ENCODE measurements around the gene GTF3C2. TPM values are rescaled to one million over a fixed set of nuclear protein-coding genes. Genes with fewer than 3 reads are reported as not detected.

Gene GTF3C2
- total and polyA plus RNA-seq, 9 of the 15 experiments (the other 6 are each of a cell fraction or from before 2014, with no cell fraction given), result 35.5 to 96.8 (median 53.0) TPM

DNA sequence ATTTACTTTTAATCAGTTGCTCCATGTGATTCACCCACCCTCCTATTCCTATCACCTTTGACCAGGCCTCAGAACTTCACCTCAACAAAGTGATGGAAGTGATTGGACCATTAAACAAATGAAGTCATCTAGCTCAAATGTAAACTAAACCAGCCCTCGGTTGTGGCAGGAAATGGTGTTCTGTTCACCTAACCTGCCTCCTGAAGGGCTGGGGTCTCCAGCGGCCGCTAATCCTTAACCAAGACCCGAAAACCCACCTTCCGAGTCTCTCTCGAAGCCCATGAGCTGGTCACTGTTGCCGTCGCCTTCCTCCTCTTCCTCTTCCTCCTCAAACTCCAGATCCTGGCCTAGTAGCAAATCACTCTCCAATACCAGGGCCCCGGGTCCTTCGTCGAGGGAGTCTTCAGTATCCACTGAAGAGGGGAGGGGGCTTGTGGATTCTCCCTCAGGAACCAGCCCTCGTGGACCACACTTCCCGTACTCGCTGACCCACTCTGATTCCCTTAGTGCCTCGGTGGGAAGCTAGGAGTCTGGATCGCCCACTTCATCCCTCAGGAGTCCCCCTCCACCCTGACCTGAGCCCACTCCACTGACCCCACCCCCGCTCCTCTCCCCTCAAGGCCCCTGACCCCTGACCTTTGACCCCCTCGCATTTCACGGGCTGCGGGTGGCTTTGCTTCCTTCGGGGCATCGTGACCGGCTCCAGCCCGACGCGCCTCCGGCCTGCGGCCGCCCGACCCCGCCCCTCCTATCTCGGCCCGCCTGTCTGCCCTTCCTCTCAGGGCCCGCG is 23.5 kb upstream of the GTF3C2 start (continued):
- TF ChIP-seq, protein P1, sequence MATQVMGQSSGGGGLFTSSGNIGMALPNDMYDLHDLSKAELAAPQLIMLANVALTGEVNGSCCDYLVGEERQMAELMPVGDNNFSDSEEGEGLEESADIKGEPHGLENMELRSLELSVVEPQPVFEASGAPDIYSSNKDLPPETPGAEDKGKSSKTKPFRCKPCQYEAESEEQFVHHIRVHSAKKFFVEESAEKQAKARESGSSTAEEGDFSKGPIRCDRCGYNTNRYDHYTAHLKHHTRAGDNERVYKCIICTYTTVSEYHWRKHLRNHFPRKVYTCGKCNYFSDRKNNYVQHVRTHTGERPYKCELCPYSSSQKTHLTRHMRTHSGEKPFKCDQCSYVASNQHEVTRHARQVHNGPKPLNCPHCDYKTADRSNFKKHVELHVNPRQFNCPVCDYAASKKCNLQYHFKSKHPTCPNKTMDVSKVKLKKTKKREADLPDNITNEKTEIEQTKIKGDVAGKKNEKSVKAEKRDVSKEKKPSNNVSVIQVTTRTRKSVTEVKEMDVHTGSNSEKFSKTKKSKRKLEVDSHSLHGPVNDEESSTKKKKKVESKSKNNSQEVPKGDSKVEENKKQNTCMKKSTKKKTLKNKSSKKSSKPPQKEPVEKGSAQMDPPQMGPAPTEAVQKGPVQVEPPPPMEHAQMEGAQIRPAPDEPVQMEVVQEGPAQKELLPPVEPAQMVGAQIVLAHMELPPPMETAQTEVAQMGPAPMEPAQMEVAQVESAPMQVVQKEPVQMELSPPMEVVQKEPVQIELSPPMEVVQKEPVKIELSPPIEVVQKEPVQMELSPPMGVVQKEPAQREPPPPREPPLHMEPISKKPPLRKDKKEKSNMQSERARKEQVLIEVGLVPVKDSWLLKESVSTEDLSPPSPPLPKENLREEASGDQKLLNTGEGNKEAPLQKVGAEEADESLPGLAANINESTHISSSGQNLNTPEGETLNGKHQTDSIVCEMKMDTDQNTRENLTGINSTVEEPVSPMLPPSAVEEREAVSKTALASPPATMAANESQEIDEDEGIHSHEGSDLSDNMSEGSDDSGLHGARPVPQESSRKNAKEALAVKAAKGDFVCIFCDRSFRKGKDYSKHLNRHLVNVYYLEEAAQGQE (IDR thresholded peaks at IDR 0.05; ENCODE audit: borderline replicate concordance), result no peak
- TF ChIP-seq, protein P1 (CRISPR knock-in tag; IDR thresholded peaks at IDR 0.05; ENCODE audit: low read depth), result no peak
- no peak for TF ChIP-seq PHF21A (IDR thresholded peaks at IDR 0.05; ENCODE audit: borderline replicate concordance, low read depth)
- no peak for TF ChIP-seq HEY1 (CRISPR knock-in tag; IDR thresholded peaks at IDR 0.05; ENCODE audit: borderline replicate concordance)
- no peak for TF ChIP-seq NR3C1 (CRISPR knock-in tag; IDR thresholded peaks at IDR 0.05)
- TF ChIP-seq TAL1 (IDR thresholded peaks at IDR 0.05), result peak; percentile 46
- no peak for TF ChIP-seq USF2 (CRISPR knock-in tag; IDR thresholded peaks at IDR 0.05)
- no peak for TF ChIP-seq RAD51 (IDR thresholded peaks at IDR 0.05; ENCODE audit: borderline replicate concordance, low read depth)
- TF ChIP-seq SOX6 (IDR thresholded peaks at IDR 0.05), result no peak
- TF ChIP-seq, protein P2, sequence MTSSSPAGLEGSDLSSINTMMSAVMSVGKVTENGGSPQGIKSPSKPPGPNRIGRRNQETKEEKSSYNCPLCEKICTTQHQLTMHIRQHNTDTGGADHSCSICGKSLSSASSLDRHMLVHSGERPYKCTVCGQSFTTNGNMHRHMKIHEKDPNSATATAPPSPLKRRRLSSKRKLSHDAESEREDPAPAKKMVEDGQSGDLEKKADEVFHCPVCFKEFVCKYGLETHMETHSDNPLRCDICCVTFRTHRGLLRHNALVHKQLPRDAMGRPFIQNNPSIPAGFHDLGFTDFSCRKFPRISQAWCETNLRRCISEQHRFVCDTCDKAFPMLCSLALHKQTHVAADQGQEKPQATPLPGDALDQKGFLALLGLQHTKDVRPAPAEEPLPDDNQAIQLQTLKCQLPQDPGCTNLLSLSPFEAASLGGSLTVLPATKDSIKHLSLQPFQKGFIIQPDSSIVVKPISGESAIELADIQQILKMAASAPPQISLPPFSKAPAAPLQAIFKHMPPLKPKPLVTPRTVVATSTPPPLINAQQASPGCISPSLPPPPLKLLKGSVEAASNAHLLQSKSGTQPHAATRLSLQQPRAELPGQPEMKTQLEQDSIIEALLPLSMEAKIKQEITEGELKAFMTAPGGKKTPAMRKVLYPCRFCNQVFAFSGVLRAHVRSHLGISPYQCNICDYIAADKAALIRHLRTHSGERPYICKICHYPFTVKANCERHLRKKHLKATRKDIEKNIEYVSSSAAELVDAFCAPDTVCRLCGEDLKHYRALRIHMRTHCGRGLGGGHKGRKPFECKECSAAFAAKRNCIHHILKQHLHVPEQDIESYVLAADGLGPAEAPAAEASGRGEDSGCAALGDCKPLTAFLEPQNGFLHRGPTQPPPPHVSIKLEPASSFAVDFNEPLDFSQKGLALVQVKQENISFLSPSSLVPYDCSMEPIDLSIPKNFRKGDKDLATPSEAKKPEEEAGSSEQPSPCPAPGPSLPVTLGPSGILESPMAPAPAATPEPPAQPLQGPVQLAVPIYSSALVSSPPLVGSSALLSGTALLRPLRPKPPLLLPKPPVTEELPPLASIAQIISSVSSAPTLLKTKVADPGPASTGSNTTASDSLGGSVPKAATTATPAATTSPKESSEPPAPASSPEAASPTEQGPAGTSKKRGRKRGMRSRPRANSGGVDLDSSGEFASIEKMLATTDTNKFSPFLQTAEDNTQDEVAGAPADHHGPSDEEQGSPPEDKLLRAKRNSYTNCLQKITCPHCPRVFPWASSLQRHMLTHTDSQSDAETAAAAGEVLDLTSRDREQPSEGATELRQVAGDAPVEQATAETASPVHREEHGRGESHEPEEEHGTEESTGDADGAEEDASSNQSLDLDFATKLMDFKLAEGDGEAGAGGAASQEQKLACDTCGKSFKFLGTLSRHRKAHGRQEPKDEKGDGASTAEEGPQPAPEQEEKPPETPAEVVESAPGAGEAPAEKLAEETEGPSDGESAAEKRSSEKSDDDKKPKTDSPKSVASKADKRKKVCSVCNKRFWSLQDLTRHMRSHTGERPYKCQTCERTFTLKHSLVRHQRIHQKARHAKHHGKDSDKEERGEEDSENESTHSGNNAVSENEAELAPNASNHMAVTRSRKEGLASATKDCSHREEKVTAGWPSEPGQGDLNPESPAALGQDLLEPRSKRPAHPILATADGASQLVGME (CRISPR knock-in tag; IDR thresholded peaks at IDR 0.05), result no peak
- TF ChIP-seq TEAD2 (tag; IDR thresholded peaks at IDR 0.05), result no peak
- peak in 1 of 2 experiments; percentile 39; a peak in 1 of 4 replicates for TF ChIP-seq SIN3A (IDR thresholded peaks at IDR 0.05; ENCODE audit: borderline replicate concordance in 2 of 2, control insufficient read depth in 1 of 2, low read depth in 2 of 2, low read length in 2 of 2)
